Smooth muscle cell (in vitro differentiated cells): ENCODE measurements around the gene PUS1. TPM values are rescaled to one million over a fixed set of nuclear protein-coding genes. Genes with fewer than 3 reads are reported as not detected.

Experiments used
- DNase-seq: peaks from one replicate; lab custom pipeline; 2025; ENCODE audit not compliant: unreplicated experiment; lab: John Stamatoyannopoulos, UW
- H2AFZ ChIP-seq: fragments of 200-600 bp; sonication (generic); 2 replicates; pipeline ENCODE4 v1.6.0; 2016; ENCODE audit warnings: antibody characterized with exemption, low read depth, mild to moderate bottlenecking
- H3F3A ChIP-seq: fragments of 200-600 bp; sonication (generic); 2 replicates; pipeline ENCODE4 v1.6.0; 2017; ENCODE audit warnings: antibody characterized with exemption, low read depth
- H3K27ac ChIP-seq: fragments of 200-600 bp; sonication (generic); 2 replicates; pipeline ENCODE4 v1.5.1; 2016; ENCODE audit warnings: low read depth, mild to moderate bottlenecking
- H3K27me3 ChIP-seq: fragments of 200-600 bp; sonication (generic); 2 replicates; pipeline ENCODE4 v1.6.1; 2016; ENCODE audit warnings: low read depth, mild to moderate bottlenecking
- H3K36me3 ChIP-seq: fragments of 200-600 bp; sonication (generic); 2 replicates; pipeline ENCODE4 v1.5.1; 2016; ENCODE audit warnings: low read depth
- H3K4me1 ChIP-seq: fragments of 200-600 bp; sonication (generic); 2 replicates; pipeline ENCODE4 v1.5.1; 2016; ENCODE audit warnings: low read depth
- H3K4me2 ChIP-seq: fragments of 200-600 bp; sonication (generic); 2 replicates; pipeline ENCODE4 v1.6.0; 2016; ENCODE audit warnings: mild to moderate bottlenecking
- H3K4me3 ChIP-seq: fragments of 200-600 bp; sonication (generic); 2 replicates; pipeline ENCODE4 v1.5.1; 2016; ENCODE audit warnings: mild to moderate bottlenecking
- H3K79me2 ChIP-seq: fragments of 200-600 bp; sonication (generic); 2 replicates; pipeline ENCODE4 v1.6.0; 2016; ENCODE audit warnings: low read depth, mild to moderate bottlenecking
- H3K9ac ChIP-seq: fragments of 200-600 bp; sonication (generic); 2 replicates; pipeline ENCODE4 v1.6.0; 2016; ENCODE audit warnings: low read depth
- H3K9me3 ChIP-seq: fragments of 200-600 bp; sonication (generic); replicated peaks from 2 replicates; pipeline ENCODE4 v1.5.1; 2016; ENCODE audit warnings: low read depth
- H4K20me1 ChIP-seq: fragments of 200-600 bp; sonication (generic); 2 replicates; pipeline ENCODE4 v1.6.0; 2016; ENCODE audit warnings: low read depth
- WGBS: methylation state at CpG from one replicate; pipeline ENCODE4 v1.1.7; 2016; ENCODE audit warnings: low lambda C conversion rate; 5-methylcytosine and 5-hydroxymethylcytosine counted together
- polyA plus RNA-seq: library from polyadenylated mRNA; unstranded; fragments of >200 nt; fragmentation: Nextera tagmentation; extraction: Ambion mirVana; gene quantifications from 2 replicates; pipeline ENCODE4 v1.2.1, GENCODE V29; 2016
- total RNA-seq: library from RNA; depleted of rRNA; stranded (reverse); fragments of >200 nt; gene quantifications from 2 replicates; pipeline ENCODE4 v1.2.3, GENCODE V29; 2014
- TF ChIP-seq, protein P1 (sequence below): fragments of 200-600 bp; sonication (generic); IDR thresholded peaks from 2 replicates; pipeline ENCODE4 v1.5.1; 2017; ENCODE audit warnings: borderline replicate concordance, mild to moderate bottlenecking, antibody characterized with exemption; ENCODE audit not compliant: insufficient read depth, poor library complexity, severe bottlenecking

Gene PUS1
- total and polyA plus RNA-seq, 2 experiments from 2014 or later: 6.6 to 22.2 TPM

- Histone ChIP-seq H2AFZ (no peak overlapping the region), H3K27me3 (no peaks in the 10 kb centered on the region), H3K36me3 (no peaks in the 10 kb centered on the region), H3K4me3 (peak overlapping the region; percentile 79), H3K27ac (peak overlapping the region; percentile 93), H3K9me3 (no peaks in the 10 kb centered on the region), H3K4me2 (peak overlapping the region; percentile 98), H4K20me1 (peaks cover 60% of the 10 kb centered on the region), H3K79me2 (peaks cover 56% of the 10 kb centered on the region), H3K9ac (peak overlapping the region; percentile 87), H3K4me1 (peaks cover 16% of the 10 kb centered on the region), H3F3A (peaks cover 4% of the 10 kb centered on the region)
- TF ChIP-seq, protein P1, sequence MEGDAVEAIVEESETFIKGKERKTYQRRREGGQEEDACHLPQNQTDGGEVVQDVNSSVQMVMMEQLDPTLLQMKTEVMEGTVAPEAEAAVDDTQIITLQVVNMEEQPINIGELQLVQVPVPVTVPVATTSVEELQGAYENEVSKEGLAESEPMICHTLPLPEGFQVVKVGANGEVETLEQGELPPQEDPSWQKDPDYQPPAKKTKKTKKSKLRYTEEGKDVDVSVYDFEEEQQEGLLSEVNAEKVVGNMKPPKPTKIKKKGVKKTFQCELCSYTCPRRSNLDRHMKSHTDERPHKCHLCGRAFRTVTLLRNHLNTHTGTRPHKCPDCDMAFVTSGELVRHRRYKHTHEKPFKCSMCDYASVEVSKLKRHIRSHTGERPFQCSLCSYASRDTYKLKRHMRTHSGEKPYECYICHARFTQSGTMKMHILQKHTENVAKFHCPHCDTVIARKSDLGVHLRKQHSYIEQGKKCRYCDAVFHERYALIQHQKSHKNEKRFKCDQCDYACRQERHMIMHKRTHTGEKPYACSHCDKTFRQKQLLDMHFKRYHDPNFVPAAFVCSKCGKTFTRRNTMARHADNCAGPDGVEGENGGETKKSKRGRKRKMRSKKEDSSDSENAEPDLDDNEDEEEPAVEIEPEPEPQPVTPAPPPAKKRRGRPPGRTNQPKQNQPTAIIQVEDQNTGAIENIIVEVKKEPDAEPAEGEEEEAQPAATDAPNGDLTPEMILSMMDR: no peak
- 9% methylated on average over 32 of the region's 39 CpGs for WGBS
- peak; percentile 62 for DNase-seq
These were observed 32.8 kb upstream of the PUS1 start for GRCh38 chr12:131896080-131896810.

DNA sequence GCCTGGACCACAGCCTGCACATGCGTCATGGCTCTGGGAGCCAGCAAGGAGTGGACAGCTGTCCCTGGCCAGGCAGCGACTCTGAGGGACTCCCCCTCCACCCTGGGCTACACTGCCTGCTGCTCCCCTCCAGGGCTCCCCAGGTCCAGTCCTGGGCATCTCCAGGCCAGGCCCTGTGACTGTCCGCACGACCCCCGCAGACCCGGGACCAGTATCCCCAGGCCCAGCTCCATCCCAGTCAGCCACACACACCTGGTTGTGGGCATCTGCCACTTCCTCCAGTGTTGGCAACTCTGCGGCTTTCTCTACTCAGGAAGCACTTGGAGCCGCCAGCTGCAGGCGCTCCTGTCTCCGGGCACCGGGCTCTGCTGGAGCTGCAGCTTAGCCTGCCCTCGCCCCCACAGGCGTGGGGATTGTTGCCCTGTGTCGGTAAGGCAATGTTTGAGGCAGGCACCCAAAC lies 32.2 kb upstream of the PUS1 start:
- Histone ChIP-seq H3K4me2 (peak overlapping the region; percentile 98), H3K27ac (peak overlapping the region; percentile 93), H3K9me3 (no peaks in the 10 kb centered on the region), H3K9ac (peak overlapping the region; percentile 87), H3K4me3 (peak overlapping the region; percentile 79), H4K20me1 (peaks cover 65% of the 10 kb centered on the region), H3K4me1 (peaks cover 16% of the 10 kb centered on the region), H3K79me2 (peaks cover 62% of the 10 kb centered on the region), H2AFZ (no peak overlapping the region), H3K36me3 (no peaks in the 10 kb centered on the region), H3K27me3 (no peaks in the 10 kb centered on the region), H3F3A (peaks cover 4% of the 10 kb centered on the region)
- no peak for DNase-seq
- 85% methylated on average over 14 of the region's 14 CpGs for WGBS
- TF ChIP-seq, protein P1: no peak

- Histone ChIP-seq H4K20me1 (peaks cover 70% of the 10 kb centered on the region), H2AFZ (no peak overlapping the region), H3K79me2 (peaks cover 66% of the 10 kb centered on the region), H3K9ac (no peak overlapping the region), H3K9me3 (no peaks in the 10 kb centered on the region), H3F3A (peaks cover 4% of the 10 kb centered on the region), H3K4me2 (no peak overlapping the region), H3K36me3 (no peaks in the 10 kb centered on the region), H3K27me3 (no peaks in the 10 kb centered on the region), H3K27ac (no peak overlapping the region), H3K4me3 (no peak overlapping the region), H3K4me1 (peaks cover 16% of the 10 kb centered on the region)
- no peak for DNase-seq
- TF ChIP-seq, protein P1: no peak
- WGBS: 98% methylated on average over 16 of the region's 18 CpGs
These were observed 31.8 kb upstream of the PUS1 start for GRCh38 chr12:131897276-131897675.
